Chondrocyte (in vitro differentiated cells): ENCODE data around the gene SLC25A28. TPM values are rescaled to one million over a fixed set of nuclear protein-coding genes. Genes with fewer than 3 reads are reported as not detected.

ENCODE experiments used
- DNase-seq: peaks from one replicate; pipeline ENCODE4 v3.0.0; 2021; ENCODE audit warnings: mixed read lengths, low spot score
- H3K27ac Mint-ChIP-seq: one replicate; pipeline ENCODE4 v1.8.0; 2021; ENCODE audit warnings: mild to moderate bottlenecking, moderate library complexity, mixed read lengths; ENCODE audit not compliant: unreplicated experiment
- H3K27me3 Mint-ChIP-seq: 2 replicates; pipeline ENCODE4 v1.8.0; 2021; ENCODE audit warnings: low read depth, mixed read lengths
- H3K36me3 Mint-ChIP-seq: 2 replicates; pipeline ENCODE4 v1.8.0; 2021; ENCODE audit warnings: low read depth, mixed read lengths
- H3K4me1 Mint-ChIP-seq: 2 replicates; pipeline ENCODE4 v1.8.0; 2021; ENCODE audit warnings: low read depth, mild to moderate bottlenecking, mixed read lengths
- H3K4me3 Mint-ChIP-seq: one replicate; pipeline ENCODE4 v1.8.0; 2021; ENCODE audit warnings: mild to moderate bottlenecking, moderate library complexity, mixed read lengths; ENCODE audit not compliant: unreplicated experiment
- H3K9me3 Mint-ChIP-seq: 2 replicates; pipeline ENCODE4 v1.8.0; 2021; ENCODE audit warnings: low read depth, mixed read lengths
- total RNA-seq: library from RNA; stranded (reverse); gene quantifications from 3 replicates; pipeline ENCODE4 v1.2.1, GENCODE V29; 2021
- TF ChIP-seq, protein P1 (sequence below): fragments of 200-600 bp; sonication (generic); IDR thresholded peaks from 2 replicates; pipeline ENCODE4 v1.5.0; 2021; ENCODE audit warnings: antibody characterized with exemption, mild to moderate bottlenecking, moderate library complexity

SLC25A28 gene
- total RNA-seq, 1 donor from 2014 or later: 31.9 TPM

GRCh38 chr10:99623919-99624318, 3.7 kb upstream of the SLC25A28 start:
- no peak overlapping the region for H3K27ac Mint-ChIP-seq
- no peaks in the 10 kb centered on the region for H3K27me3 Mint-ChIP-seq
- DNase-seq: no peak
- peaks cover 16% of the 10 kb centered on the region for H3K4me1 Mint-ChIP-seq
- no peak overlapping the region for H3K4me3 Mint-ChIP-seq
- no peaks in the 10 kb centered on the region for H3K36me3 Mint-ChIP-seq
- no peaks in the 10 kb centered on the region for H3K9me3 Mint-ChIP-seq
- TF ChIP-seq, protein P1, sequence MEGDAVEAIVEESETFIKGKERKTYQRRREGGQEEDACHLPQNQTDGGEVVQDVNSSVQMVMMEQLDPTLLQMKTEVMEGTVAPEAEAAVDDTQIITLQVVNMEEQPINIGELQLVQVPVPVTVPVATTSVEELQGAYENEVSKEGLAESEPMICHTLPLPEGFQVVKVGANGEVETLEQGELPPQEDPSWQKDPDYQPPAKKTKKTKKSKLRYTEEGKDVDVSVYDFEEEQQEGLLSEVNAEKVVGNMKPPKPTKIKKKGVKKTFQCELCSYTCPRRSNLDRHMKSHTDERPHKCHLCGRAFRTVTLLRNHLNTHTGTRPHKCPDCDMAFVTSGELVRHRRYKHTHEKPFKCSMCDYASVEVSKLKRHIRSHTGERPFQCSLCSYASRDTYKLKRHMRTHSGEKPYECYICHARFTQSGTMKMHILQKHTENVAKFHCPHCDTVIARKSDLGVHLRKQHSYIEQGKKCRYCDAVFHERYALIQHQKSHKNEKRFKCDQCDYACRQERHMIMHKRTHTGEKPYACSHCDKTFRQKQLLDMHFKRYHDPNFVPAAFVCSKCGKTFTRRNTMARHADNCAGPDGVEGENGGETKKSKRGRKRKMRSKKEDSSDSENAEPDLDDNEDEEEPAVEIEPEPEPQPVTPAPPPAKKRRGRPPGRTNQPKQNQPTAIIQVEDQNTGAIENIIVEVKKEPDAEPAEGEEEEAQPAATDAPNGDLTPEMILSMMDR: no peak

- Mint-ChIP-seq H3K27me3 (no peaks in the 10 kb centered on the region), H3K4me1 (peaks cover 33% of the 10 kb centered on the region), H3K9me3 (no peaks in the 10 kb centered on the region), H3K4me3 (peak overlapping the region; percentile 79), H3K36me3 (no peaks in the 10 kb centered on the region), H3K27ac (peak overlapping the region; percentile 97)
- DNase-seq: no peak
- TF ChIP-seq, protein P1: no peak
These were observed 1.4 kb upstream of the SLC25A28 start for GRCh38 chr10:99621454-99622251.

DNA sequence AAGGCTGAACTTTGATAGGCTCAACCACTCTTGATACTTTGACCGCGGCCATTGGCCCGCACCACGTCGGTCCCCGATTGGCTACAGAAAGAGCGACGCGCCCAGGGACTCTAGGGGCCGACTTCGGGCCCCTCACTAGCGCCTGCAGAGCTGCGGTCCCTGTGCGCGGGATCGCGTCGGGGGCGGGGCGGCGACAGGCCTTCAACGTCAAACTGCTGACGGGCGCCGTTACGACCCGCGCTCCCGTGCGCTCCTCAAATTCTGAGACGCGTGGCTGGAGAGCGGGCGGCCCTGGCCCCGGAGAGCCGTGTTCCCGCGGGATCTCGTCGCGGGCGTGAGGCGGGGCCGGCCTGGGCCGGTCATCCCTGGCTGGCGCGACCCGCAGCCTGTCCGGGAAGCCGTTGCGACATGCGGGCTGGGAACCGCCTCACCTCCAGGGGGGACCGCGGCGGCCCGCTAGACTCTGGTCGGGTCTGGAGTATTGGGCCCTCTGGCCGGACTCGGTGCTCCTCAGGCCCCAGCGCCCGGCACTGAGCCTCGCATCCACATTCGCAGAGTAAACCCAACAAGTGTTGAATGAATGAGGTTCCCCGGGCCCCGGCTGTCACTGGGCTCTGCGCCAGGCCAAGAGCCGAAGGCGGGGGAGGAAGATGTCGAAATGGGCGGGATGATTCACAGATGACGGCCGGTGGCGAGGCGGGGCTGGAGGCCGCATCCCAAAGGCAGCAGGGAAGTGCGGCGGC, 643 bp upstream of the SLC25A28 start:
- Mint-ChIP-seq H3K4me3 (peak overlapping the region; percentile 79), H3K27me3 (no peaks in the 10 kb centered on the region), H3K4me1 (peaks cover 35% of the 10 kb centered on the region), H3K36me3 (no peaks in the 10 kb centered on the region), H3K27ac (peak overlapping the region; percentile 97), H3K9me3 (no peaks in the 10 kb centered on the region)
- DNase-seq: peak; percentile 96
- TF ChIP-seq, protein P1: no peak

DNA sequence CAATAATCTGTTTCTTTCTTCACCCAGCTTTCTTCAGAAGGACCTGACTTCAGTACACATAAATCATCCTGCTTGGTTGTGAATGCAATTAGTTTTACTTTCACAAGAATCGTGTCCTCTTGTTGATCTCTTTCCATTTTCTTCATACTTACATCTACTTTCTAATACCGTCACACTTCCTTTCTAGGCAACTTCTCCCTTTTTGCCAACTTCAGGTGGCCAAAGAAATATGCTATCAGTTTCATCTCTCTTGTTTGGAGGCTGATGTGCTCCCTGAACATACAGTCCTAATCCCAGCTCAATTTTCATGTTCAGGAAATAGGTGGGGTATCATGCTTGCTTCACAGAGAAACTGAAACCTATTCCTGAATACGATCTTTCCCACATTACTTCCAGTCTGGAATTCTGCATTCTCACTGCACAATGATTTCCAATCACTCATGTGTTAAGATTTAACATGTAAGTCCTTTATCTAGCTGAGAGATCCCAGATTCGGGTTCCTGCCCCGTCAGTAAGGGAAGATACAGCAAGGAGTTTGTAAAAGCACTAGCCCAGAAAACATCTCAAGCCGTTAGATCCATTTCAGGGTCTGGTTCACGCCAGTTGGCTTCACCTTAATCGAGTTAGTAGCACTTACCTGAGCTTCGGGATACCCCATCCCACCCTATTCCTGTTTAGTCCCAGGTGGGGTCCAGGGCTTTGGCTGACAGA, 994 bp downstream of the SLC25A28 start:
- DNase-seq: no peak
- Mint-ChIP-seq H3K4me3 (peak overlapping the region; percentile 73), H3K9me3 (no peaks in the 10 kb centered on the region), H3K4me1 (peaks cover 35% of the 10 kb centered on the region), H3K27ac (peak overlapping the region; percentile 70), H3K36me3 (no peaks in the 10 kb centered on the region), H3K27me3 (no peaks in the 10 kb centered on the region)
- TF ChIP-seq, protein P1: no peak

GRCh38 chr10:99617696-99618095, 2.5 kb downstream of the SLC25A28 start:
- no peak overlapping the region for H3K4me3 Mint-ChIP-seq
- H3K27me3 Mint-ChIP-seq: no peaks in the 10 kb centered on the region
- no peak for DNase-seq
- no peaks in the 10 kb centered on the region for H3K9me3 Mint-ChIP-seq
- H3K27ac Mint-ChIP-seq: no peak overlapping the region
- peaks cover 35% of the 10 kb centered on the region for H3K4me1 Mint-ChIP-seq
- TF ChIP-seq, protein P1: no peak
- H3K36me3 Mint-ChIP-seq: peaks cover 3% of the 10 kb centered on the region
